GM21825 (cell line): ENCODE data around the gene LRP5.
"Not testable (repeated sequence)": the region's sequence is repeated elsewhere in the genome, so short reads cannot be mapped to it uniquely, and the experiment has no call there.

Source experiments
- ATAC-seq: cut with Tn5 transposase; IDR thresholded peaks from one replicate; pipeline ENCODE4 v1.9.1; 2021; ENCODE audit warnings: mild to moderate bottlenecking, moderate library complexity; ENCODE audit not compliant: unreplicated experiment

The LRP5 gene

GRCh38 chr11:68438658-68439259 lies 126.4 kb downstream of the LRP5 start:
- no peak for ATAC-seq

- ATAC-seq, result no peak
Observed at GRCh38 chr11:68439355-68440065, 127.1 kb downstream of the LRP5 start.

GRCh38 chr11:68440224-68440623 lies 127.8 kb downstream of the LRP5 start:
- no peak for ATAC-seq

- ATAC-seq, result no peak
Observed at GRCh38 chr11:68441466-68442230, 129.3 kb downstream of the LRP5 start.

GRCh38 chr11:68442433-68442832 lies 130.0 kb downstream of the LRP5 start:
- no peak for ATAC-seq

GRCh38 chr11:68444566-68444965 lies 132.2 kb downstream of the LRP5 start:
- no peak for ATAC-seq

- ATAC-seq, result no peak
Observed at GRCh38 chr11:68445531-68446035, 133.2 kb downstream of the LRP5 start.

GRCh38 chr11:68446046-68446725 lies 133.8 kb downstream of the LRP5 start:
- no peak for ATAC-seq

- peak; percentile 64 for ATAC-seq
Observed at GRCh38 chr11:68447015-68447801, 134.8 kb downstream of the LRP5 start.

- not testable (repeated sequence) for ATAC-seq
Observed at GRCh38 chr11:68447914-68448313, 135.5 kb downstream of the LRP5 start.

- no peak for ATAC-seq
Observed at GRCh38 chr11:68448604-68449011, 136.2 kb downstream of the LRP5 start.

- no peak for ATAC-seq
Observed at GRCh38 chr11:68449951-68450350, 137.6 kb downstream of the LRP5 start.

GRCh38 chr11:68450711-68451110 lies 138.3 kb downstream of the LRP5 start:
- ATAC-seq, result no peak

- no peak for ATAC-seq
Observed at GRCh38 chr11:68454767-68455166, 142.4 kb downstream of the LRP5 start.

- no peak for ATAC-seq
Observed at GRCh38 chr11:68455485-68455884, 143.1 kb downstream of the LRP5 start.

GRCh38 chr11:68457216-68457897 lies 145.0 kb downstream of the LRP5 start:
- ATAC-seq, result no peak

GRCh38 chr11:68457898-68458249 lies 145.5 kb downstream of the LRP5 start:
- no peak for ATAC-seq

- ATAC-seq, result not testable (repeated sequence)
Observed at GRCh38 chr11:68458340-68458739, 145.9 kb downstream of the LRP5 start.

- peak; percentile 69 for ATAC-seq
Observed at GRCh38 chr11:68459886-68460740, 147.7 kb downstream of the LRP5 start.
